CD4-positive, CD25-positive, alpha-beta regulatory T cell (primary cell): Measurements from ENCODE around the gene RSPO3. TPM values are rescaled to one million over a fixed set of nuclear protein-coding genes. Genes with fewer than 3 reads are reported as not detected.

ENCODE experiments used
- ATAC-seq, 2 donors: fragments of 150-1000 bp; cut with Tn5 transposase; one replicate each; pipeline ENCODE4 v1.10.0; 2021; ENCODE audit warnings: low read depth in 2 of 2, moderate number of reproducible peaks in 2 of 2, moderate library complexity in 1 of 2
- DNase-seq, 3 donors: peaks; one replicate each; pipeline versions ENCODE4 v3.0.0 to v3.0.0-alpha.2; 2012 to 2022; ENCODE audit warnings: mixed read lengths in 1 of 3
- H3K27ac ChIP-seq: one replicate; pipeline ENCODE4 v1.7.0; 2013; ENCODE audit warnings: mild to moderate bottlenecking, low read length; ENCODE audit not compliant: insufficient read depth, poor library complexity, severe bottlenecking
- H3K27me3 ChIP-seq: one replicate; pipeline ENCODE4 v1.7.0; 2013; ENCODE audit warnings: low read length; ENCODE audit not compliant: control insufficient read depth, insufficient read depth
- H3K36me3 ChIP-seq: one replicate; pipeline ENCODE4 v1.7.0; 2013; ENCODE audit warnings: mild to moderate bottlenecking, low read length, moderate library complexity; ENCODE audit not compliant: control insufficient read depth, insufficient read depth
- H3K4me1 ChIP-seq: 2 replicates; pipeline ENCODE4 v1.7.0; 2013; ENCODE audit warnings: mild to moderate bottlenecking, low read length; ENCODE audit not compliant: insufficient read depth, control insufficient read depth, poor library complexity, severe bottlenecking
- H3K4me3 ChIP-seq: one replicate; pipeline ENCODE4 v1.7.0; 2013; ENCODE audit warnings: low read depth, mild to moderate bottlenecking, low read length, moderate library complexity
- H3K9me3 ChIP-seq, 2 experiments: 1 replicate in 1 of 2; 2 replicates in 1 of 2; pipeline ENCODE4 v1.7.0; 2013; ENCODE audit warnings: low read length in 2 of 2, mild to moderate bottlenecking in 1 of 2, moderate library complexity in 1 of 2; ENCODE audit not compliant: control insufficient read depth in 2 of 2
- H3K27ac Mint-ChIP-seq, 3 donors: one replicate each; pipeline ENCODE4 v1.8.0; 2020 to 2022; ENCODE audit warnings: mild to moderate bottlenecking in 3 of 3, mixed read lengths in 3 of 3, moderate library complexity in 2 of 3
- H3K27me3 Mint-ChIP-seq: one replicate; pipeline ENCODE4 v1.8.0; 2022; ENCODE audit warnings: mild to moderate bottlenecking, mixed read lengths
- H3K36me3 Mint-ChIP-seq: one replicate; pipeline ENCODE4 v1.8.0; 2020; ENCODE audit warnings: mixed read lengths
- H3K4me1 Mint-ChIP-seq, 4 donors: one replicate each; pipeline ENCODE4 v1.8.0; 2020 to 2022; ENCODE audit warnings: mixed read lengths in 4 of 4, mild to moderate bottlenecking in 1 of 4
- H3K4me3 Mint-ChIP-seq, 4 donors: one replicate each; pipeline ENCODE4 v1.8.0; 2020 to 2022; ENCODE audit warnings: mild to moderate bottlenecking in 4 of 4, mixed read lengths in 4 of 4, moderate library complexity in 3 of 4
- H3K9me3 Mint-ChIP-seq, 7 donors: one replicate each; pipeline ENCODE4 v1.8.0; 2020 to 2022; ENCODE audit warnings: mixed read lengths in 7 of 7, mild to moderate bottlenecking in 3 of 7, moderate library complexity in 2 of 7
- polyA plus RNA-seq, 4 donors: library from polyadenylated mRNA; unstranded; fragments of 300-500 nt; fragmentation: Illumina TruSeq; gene quantifications; one replicate each; pipeline ENCODE4 v1.2.3, GENCODE V29; 2021
- total RNA-seq: library from RNA; stranded (reverse); gene quantifications from one replicate; pipeline ENCODE4 v1.2.3, GENCODE V29; 2022

The RSPO3 gene
- total and polyA plus RNA-seq, 5 donors from 2014 or later, result not detected

DNA sequence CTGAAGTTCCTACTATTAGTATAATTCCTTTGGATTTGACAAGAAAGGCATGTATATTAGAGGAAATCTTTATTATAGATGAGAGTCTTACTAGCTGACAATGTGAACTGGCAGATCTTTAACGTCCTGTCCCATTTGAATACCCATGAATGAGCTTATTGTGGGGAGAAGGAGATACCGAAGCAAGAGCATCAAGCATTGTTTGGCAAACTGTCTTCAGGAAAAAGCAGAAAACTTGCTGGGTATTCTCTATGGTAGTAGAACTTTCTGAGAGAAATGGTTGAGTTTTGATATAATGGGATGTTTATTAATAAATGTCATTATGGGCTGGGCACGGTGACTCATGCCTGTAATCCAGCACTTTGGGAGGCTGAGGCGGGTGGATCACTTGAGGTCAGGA, 18.3 kb downstream of the RSPO3 start:
- Histone ChIP-seq H3K4me1 (no peaks in the 10 kb centered on the region), H3K36me3 (no peaks in the 10 kb centered on the region), H3K27ac (no peak overlapping the region), H3K9me3 (no peaks in the 10 kb centered on the region), H3K27me3 (no peaks in the 10 kb centered on the region), H3K4me3 (no peak overlapping the region)
- H3K36me3 Mint-ChIP-seq, result no peaks in the 10 kb centered on the region
- no peak overlapping the region for H3K4me3 Mint-ChIP-seq
- no peak overlapping the region for H3K27ac Mint-ChIP-seq
- ATAC-seq, result no peak
- H3K9me3 Mint-ChIP-seq, result peaks cover 0 to 1% (median 0%) of the 10 kb centered on the region in 7 donors
- H3K27me3 Mint-ChIP-seq, result peaks cover 1% of the 10 kb centered on the region
- no peak for DNase-seq
- no peaks in the 10 kb centered on the region for H3K4me1 Mint-ChIP-seq

- Histone ChIP-seq H3K9me3 (no peaks in the 10 kb centered on the region), H3K36me3 (no peaks in the 10 kb centered on the region), H3K27me3 (no peaks in the 10 kb centered on the region), H3K27ac (no peak overlapping the region), H3K4me3 (no peak overlapping the region), H3K4me1 (no peaks in the 10 kb centered on the region)
- no peak for DNase-seq
- Mint-ChIP-seq H3K9me3 (peaks cover 0 to 2% (median 0%) of the 10 kb centered on the region in 7 donors), H3K4me1 (no peaks in the 10 kb centered on the region), H3K27ac (no peak overlapping the region), H3K4me3 (no peak overlapping the region), H3K27me3 (peaks cover 8% of the 10 kb centered on the region), H3K36me3 (no peaks in the 10 kb centered on the region)
- ATAC-seq, result no peak
Measured at GRCh38 chr6:127146932-127147331, 28.5 kb downstream of the RSPO3 start.

- Histone ChIP-seq H3K27ac (no peak overlapping the region), H3K4me3 (no peak overlapping the region), H3K36me3 (no peaks in the 10 kb centered on the region), H3K27me3 (no peaks in the 10 kb centered on the region), H3K9me3 (no peaks in the 10 kb centered on the region), H3K4me1 (no peaks in the 10 kb centered on the region)
- Mint-ChIP-seq H3K9me3 (peaks cover 0 to 2% (median 0%) of the 10 kb centered on the region in 7 donors), H3K36me3 (no peaks in the 10 kb centered on the region), H3K27me3 (peaks cover 8% of the 10 kb centered on the region), H3K4me3 (no peak overlapping the region), H3K4me1 (no peaks in the 10 kb centered on the region), H3K27ac (no peak overlapping the region)
- DNase-seq (no peak), ATAC-seq (no peak)
Measured at GRCh38 chr6:127147534-127147933, 29.1 kb downstream of the RSPO3 start.

- peaks cover 8% of the 10 kb centered on the region for H3K27me3 Mint-ChIP-seq
Measured at GRCh38 chr6:127148511-127148910, 30.0 kb downstream of the RSPO3 start.

DNA sequence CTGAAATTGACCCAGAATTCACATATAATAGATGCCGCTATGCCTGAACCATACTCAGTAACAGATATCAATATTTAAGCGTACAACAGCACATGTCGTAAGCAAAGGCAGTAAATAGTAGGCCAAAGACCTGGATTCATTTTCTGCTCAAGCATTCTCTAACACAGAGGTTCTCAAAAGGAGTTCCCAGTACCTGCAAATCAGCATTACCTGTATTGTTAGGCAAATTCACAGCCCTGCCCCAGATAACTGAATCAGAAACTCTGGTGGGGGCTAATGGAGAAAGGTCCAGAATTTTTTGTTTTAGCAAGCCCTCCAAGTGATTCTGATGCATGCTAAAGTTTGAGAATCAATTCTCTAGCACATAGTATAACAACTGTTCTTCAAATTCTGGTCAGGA, 36.0 kb downstream of the RSPO3 start:
- H3K4me3 Mint-ChIP-seq, result no peak overlapping the region
- peaks cover 2% of the 10 kb centered on the region for H3K27me3 ChIP-seq
- H3K27me3 Mint-ChIP-seq, result no peaks in the 10 kb centered on the region
- H3K27ac ChIP-seq, result no peak overlapping the region
- no peak for DNase-seq
- H3K27ac Mint-ChIP-seq, result no peak overlapping the region
- no peak for ATAC-seq
- H3K9me3 ChIP-seq, result no peaks in the 10 kb centered on the region
- H3K36me3 ChIP-seq, result no peaks in the 10 kb centered on the region
- no peaks in the 10 kb centered on the region for H3K36me3 Mint-ChIP-seq
- no peaks in the 10 kb centered on the region for H3K4me1 Mint-ChIP-seq
- H3K9me3 Mint-ChIP-seq, result peaks cover 0 to 2% (median 0%) of the 10 kb centered on the region in 7 donors
- no peaks in the 10 kb centered on the region for H3K4me1 ChIP-seq
- H3K4me3 ChIP-seq, result no peak overlapping the region

More at GRCh38 chr6:127148511-127148910, 30.0 kb downstream of the RSPO3 start:
- Histone ChIP-seq H3K4me3 (no peak overlapping the region), H3K9me3 (no peaks in the 10 kb centered on the region), H3K27ac (no peak overlapping the region), H3K4me1 (no peaks in the 10 kb centered on the region), H3K36me3 (no peaks in the 10 kb centered on the region), H3K27me3 (no peaks in the 10 kb centered on the region)
- peaks cover 0 to 2% (median 0%) of the 10 kb centered on the region in 7 donors for H3K9me3 Mint-ChIP-seq
- no peak overlapping the region for H3K27ac Mint-ChIP-seq
- ATAC-seq (no peak), DNase-seq (no peak)
- H3K4me3 Mint-ChIP-seq, result no peak overlapping the region
- H3K4me1 Mint-ChIP-seq, result no peaks in the 10 kb centered on the region
- H3K36me3 Mint-ChIP-seq, result no peaks in the 10 kb centered on the region

GRCh38 chr6:127160484-127160883, 42.0 kb downstream of the RSPO3 start:
- no peaks in the 10 kb centered on the region for H3K36me3 Mint-ChIP-seq
- peaks cover 0 to 2% (median 0%) of the 10 kb centered on the region in 7 donors for H3K9me3 Mint-ChIP-seq
- H3K27ac Mint-ChIP-seq, result no peak overlapping the region
- Histone ChIP-seq H3K4me3 (no peak overlapping the region), H3K27ac (no peak overlapping the region), H3K4me1 (no peaks in the 10 kb centered on the region), H3K27me3 (no peaks in the 10 kb centered on the region), H3K9me3 (no peaks in the 10 kb centered on the region), H3K36me3 (no peaks in the 10 kb centered on the region)
- H3K4me1 Mint-ChIP-seq, result no peaks in the 10 kb centered on the region
- H3K4me3 Mint-ChIP-seq, result no peak overlapping the region
- DNase-seq (no peak), ATAC-seq (no peak)
- no peaks in the 10 kb centered on the region for H3K27me3 Mint-ChIP-seq

DNA sequence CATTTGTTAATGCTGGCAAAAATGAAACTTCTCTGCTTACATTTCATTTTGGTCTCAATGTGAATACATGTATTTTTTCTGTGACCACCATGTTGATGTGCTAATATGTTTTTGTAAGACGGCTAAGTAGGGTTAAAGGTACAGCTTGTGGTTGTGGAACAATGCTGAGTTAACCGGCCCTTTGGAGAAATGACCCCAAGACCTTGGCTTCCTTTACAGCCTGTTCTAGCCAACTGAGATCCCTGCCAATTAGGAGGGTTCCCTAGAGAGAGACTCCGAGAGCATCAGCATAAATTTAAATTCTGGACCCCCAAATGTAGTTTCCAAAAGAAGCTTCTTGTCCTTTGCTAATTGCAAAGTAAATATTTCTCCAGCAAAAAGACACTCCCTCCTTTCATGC, 44.4 kb downstream of the RSPO3 start:
- no peak for ATAC-seq
- DNase-seq, result no peak
- Histone ChIP-seq H3K9me3 (no peaks in the 10 kb centered on the region), H3K4me3 (no peak overlapping the region), H3K36me3 (no peaks in the 10 kb centered on the region), H3K4me1 (no peaks in the 10 kb centered on the region), H3K27me3 (no peaks in the 10 kb centered on the region), H3K27ac (no peak overlapping the region)
- H3K27ac Mint-ChIP-seq, result no peak overlapping the region
- H3K9me3 Mint-ChIP-seq, result no peaks in the 10 kb centered on the region
- H3K27me3 Mint-ChIP-seq, result no peaks in the 10 kb centered on the region
- H3K36me3 Mint-ChIP-seq, result no peaks in the 10 kb centered on the region
- H3K4me1 Mint-ChIP-seq, result no peaks in the 10 kb centered on the region
- H3K4me3 Mint-ChIP-seq, result no peak overlapping the region

- Histone ChIP-seq H3K27ac (no peak overlapping the region), H3K4me3 (no peak overlapping the region), H3K27me3 (no peaks in the 10 kb centered on the region), H3K4me1 (no peaks in the 10 kb centered on the region), H3K9me3 (no peaks in the 10 kb centered on the region), H3K36me3 (no peaks in the 10 kb centered on the region)
- no peaks in the 10 kb centered on the region for H3K27me3 Mint-ChIP-seq
- no peaks in the 10 kb centered on the region for H3K4me1 Mint-ChIP-seq
- H3K27ac Mint-ChIP-seq, result no peak overlapping the region
- no peak for ATAC-seq
- H3K9me3 Mint-ChIP-seq, result peaks cover 0 to 1% (median 0%) of the 10 kb centered on the region in 7 donors
- H3K36me3 Mint-ChIP-seq, result no peaks in the 10 kb centered on the region
- no peak for DNase-seq
- no peak overlapping the region for H3K4me3 Mint-ChIP-seq
Measured at GRCh38 chr6:127164036-127164435, 45.6 kb downstream of the RSPO3 start.
